ENCODE measurements around the gene ST3GAL3. TPM values are rescaled to one million over a fixed set of nuclear protein-coding genes. Genes with fewer than 3 reads are reported as not detected.

ST3GAL3 gene
- polyA plus RNA-seq, 2 donors: 3.6 to 4.5 TPM

- WGBS, 2 donors: 74 to 82% methylated on average over 11 of the region's 11 CpGs
- Histone ChIP-seq H3K4me1 (ENCODE audit: control insufficient read depth in 2 of 2, insufficient read depth in 2 of 2, low read length in 1 of 2) (peaks cover 0 to 11% of the 10 kb centered on the region in 2 donors), H3K4me3 (ENCODE audit: low read depth in 1 of 2, low read length in 2 of 2) (no peak overlapping the region), H3K27ac (ENCODE audit: low read depth in 2 of 2, low read length in 1 of 2) (peak overlapping the region; percentile 34 to 51), H3K36me3 (ENCODE audit: control insufficient read depth in 2 of 2, insufficient read depth in 2 of 2, low read length in 1 of 2) (no peaks in the 10 kb centered on the region), H3K27me3 (ENCODE audit: control insufficient read depth in 1 of 2, insufficient read depth in 2 of 2, low read length in 2 of 2) (no peaks in the 10 kb centered on the region), H3K9me3 (ENCODE audit: control insufficient read depth in 2 of 2, insufficient read depth in 1 of 2, low read depth in 1 of 2, low read length in 1 of 2) (no peaks in the 10 kb centered on the region)
These were observed 128.0 kb downstream of the ST3GAL3 start for GRCh38 chr1:43835082-43836021.

- peaks cover 0 to 11% of the 10 kb centered on the region in 2 donors for H3K4me1 ChIP-seq (ENCODE audit: control insufficient read depth in 2 of 2, insufficient read depth in 2 of 2, low read length in 1 of 2)
- no peaks in the 10 kb centered on the region for H3K27me3 ChIP-seq (ENCODE audit: control insufficient read depth in 1 of 2, insufficient read depth in 2 of 2, low read length in 2 of 2)
- no peaks in the 10 kb centered on the region for H3K36me3 ChIP-seq (ENCODE audit: control insufficient read depth in 2 of 2, insufficient read depth in 2 of 2, low read length in 1 of 2)
- 26 to 36% methylated on average over 6 of the region's 6 CpGs for whole genome bisulfite sequencing, 2 donors
- peak overlapping the region in 1 of 2 donors; percentile 15 for H3K27ac ChIP-seq (ENCODE audit: low read depth in 2 of 2, low read length in 1 of 2)
- H3K4me3 ChIP-seq (ENCODE audit: low read depth in 1 of 2, low read length in 2 of 2): no peak overlapping the region
- no peaks in the 10 kb centered on the region for H3K9me3 ChIP-seq (ENCODE audit: control insufficient read depth in 2 of 2, insufficient read depth in 1 of 2, low read depth in 1 of 2, low read length in 1 of 2)
These were observed 129.1 kb downstream of the ST3GAL3 start for GRCh38 chr1:43836267-43836951.

- Histone ChIP-seq H3K27me3 (ENCODE audit: control insufficient read depth in 1 of 2, insufficient read depth in 2 of 2, low read length in 2 of 2) (no peaks in the 10 kb centered on the region), H3K4me3 (ENCODE audit: low read depth in 1 of 2, low read length in 2 of 2) (no peak overlapping the region), H3K36me3 (ENCODE audit: control insufficient read depth in 2 of 2, insufficient read depth in 2 of 2, low read length in 1 of 2) (no peaks in the 10 kb centered on the region), H3K9me3 (ENCODE audit: control insufficient read depth in 2 of 2, insufficient read depth in 1 of 2, low read depth in 1 of 2, low read length in 1 of 2) (no peaks in the 10 kb centered on the region), H3K4me1 (ENCODE audit: control insufficient read depth in 2 of 2, insufficient read depth in 2 of 2, low read length in 1 of 2) (peaks cover 0 to 11% of the 10 kb centered on the region in 2 donors), H3K27ac (ENCODE audit: low read depth in 2 of 2, low read length in 1 of 2) (peak overlapping the region in 1 of 2 donors; percentile 58)
- 66 to 71% methylated on average over 5 of the region's 5 CpGs for WGBS, 2 donors
These were observed 131.7 kb downstream of the ST3GAL3 start for GRCh38 chr1:43839056-43839455.

- H3K4me1 ChIP-seq (ENCODE audit: control insufficient read depth in 2 of 2, insufficient read depth in 2 of 2, low read length in 1 of 2): peaks cover 0 to 2% of the 10 kb centered on the region in 2 donors
These were observed 134.2 kb downstream of the ST3GAL3 start for GRCh38 chr1:43841321-43842174.

GRCh38 chr1:43842175-43842498, 134.8 kb downstream of the ST3GAL3 start:
- 99 to 100% methylated on average over 2 of the region's 2 CpGs for WGBS, 2 donors
- Histone ChIP-seq H3K27me3 (ENCODE audit: control insufficient read depth in 1 of 2, insufficient read depth in 2 of 2, low read length in 2 of 2) (no peaks in the 10 kb centered on the region), H3K4me1 (ENCODE audit: control insufficient read depth in 2 of 2, insufficient read depth in 2 of 2, low read length in 1 of 2) (no peaks in the 10 kb centered on the region), H3K9me3 (ENCODE audit: control insufficient read depth in 2 of 2, insufficient read depth in 1 of 2, low read depth in 1 of 2, low read length in 1 of 2) (no peaks in the 10 kb centered on the region), H3K27ac (ENCODE audit: low read depth in 2 of 2, low read length in 1 of 2) (no peak overlapping the region), H3K36me3 (ENCODE audit: control insufficient read depth in 2 of 2, insufficient read depth in 2 of 2, low read length in 1 of 2) (no peaks in the 10 kb centered on the region), H3K4me3 (ENCODE audit: low read depth in 1 of 2, low read length in 2 of 2) (no peak overlapping the region)

More at GRCh38 chr1:43841321-43842174, 134.2 kb downstream of the ST3GAL3 start:
- Histone ChIP-seq H3K4me3 (ENCODE audit: low read depth in 1 of 2, low read length in 2 of 2) (no peak overlapping the region), H3K9me3 (ENCODE audit: control insufficient read depth in 2 of 2, insufficient read depth in 1 of 2, low read depth in 1 of 2, low read length in 1 of 2) (no peaks in the 10 kb centered on the region), H3K27ac (ENCODE audit: low read depth in 2 of 2, low read length in 1 of 2) (no peak overlapping the region), H3K36me3 (ENCODE audit: control insufficient read depth in 2 of 2, insufficient read depth in 2 of 2, low read length in 1 of 2) (no peaks in the 10 kb centered on the region), H3K27me3 (ENCODE audit: control insufficient read depth in 1 of 2, insufficient read depth in 2 of 2, low read length in 2 of 2) (no peaks in the 10 kb centered on the region)
- WGBS, 2 donors: 73 to 93% methylated on average over 1 of the region's 1 CpG

- WGBS, 2 donors: 84 to 91% methylated on average over 5 of the region's 5 CpGs
These were observed 136.3 kb downstream of the ST3GAL3 start for GRCh38 chr1:43843684-43844083.

GRCh38 chr1:43844114-43844513, 136.8 kb downstream of the ST3GAL3 start:
- H3K27me3 ChIP-seq (ENCODE audit: control insufficient read depth in 1 of 2, insufficient read depth in 2 of 2, low read length in 2 of 2): no peaks in the 10 kb centered on the region
- 85 to 90% methylated on average over 1 of the region's 1 CpG for WGBS, 2 donors
- no peak overlapping the region for H3K27ac ChIP-seq (ENCODE audit: low read depth in 2 of 2, low read length in 1 of 2)
- no peak overlapping the region for H3K4me3 ChIP-seq (ENCODE audit: low read depth in 1 of 2, low read length in 2 of 2)
- H3K9me3 ChIP-seq (ENCODE audit: control insufficient read depth in 2 of 2, insufficient read depth in 1 of 2, low read depth in 1 of 2, low read length in 1 of 2): no peaks in the 10 kb centered on the region
- H3K4me1 ChIP-seq (ENCODE audit: control insufficient read depth in 2 of 2, insufficient read depth in 2 of 2, low read length in 1 of 2): no peaks in the 10 kb centered on the region
- no peaks in the 10 kb centered on the region for H3K36me3 ChIP-seq (ENCODE audit: control insufficient read depth in 2 of 2, insufficient read depth in 2 of 2, low read length in 1 of 2)

More at GRCh38 chr1:43843684-43844083, 136.3 kb downstream of the ST3GAL3 start:
- H3K4me1 ChIP-seq (ENCODE audit: control insufficient read depth in 2 of 2, insufficient read depth in 2 of 2, low read length in 1 of 2): no peaks in the 10 kb centered on the region
- no peak overlapping the region for H3K4me3 ChIP-seq (ENCODE audit: low read depth in 1 of 2, low read length in 2 of 2)
- no peaks in the 10 kb centered on the region for H3K27me3 ChIP-seq (ENCODE audit: control insufficient read depth in 1 of 2, insufficient read depth in 2 of 2, low read length in 2 of 2)
- H3K36me3 ChIP-seq (ENCODE audit: control insufficient read depth in 2 of 2, insufficient read depth in 2 of 2, low read length in 1 of 2): no peaks in the 10 kb centered on the region
- H3K27ac ChIP-seq (ENCODE audit: low read depth in 2 of 2, low read length in 1 of 2): no peak overlapping the region
- H3K9me3 ChIP-seq (ENCODE audit: control insufficient read depth in 2 of 2, insufficient read depth in 1 of 2, low read depth in 1 of 2, low read length in 1 of 2): no peaks in the 10 kb centered on the region

GRCh38 chr1:43847290-43847689, 140.0 kb downstream of the ST3GAL3 start:
- Histone ChIP-seq H3K9me3 (ENCODE audit: control insufficient read depth in 2 of 2, insufficient read depth in 1 of 2, low read depth in 1 of 2, low read length in 1 of 2) (no peaks in the 10 kb centered on the region), H3K4me3 (ENCODE audit: low read depth in 1 of 2, low read length in 2 of 2) (no peak overlapping the region), H3K27ac (ENCODE audit: low read depth in 2 of 2, low read length in 1 of 2) (no peak overlapping the region), H3K36me3 (ENCODE audit: control insufficient read depth in 2 of 2, insufficient read depth in 2 of 2, low read length in 1 of 2) (no peaks in the 10 kb centered on the region), H3K4me1 (ENCODE audit: control insufficient read depth in 2 of 2, insufficient read depth in 2 of 2, low read length in 1 of 2) (no peaks in the 10 kb centered on the region), H3K27me3 (ENCODE audit: control insufficient read depth in 1 of 2, insufficient read depth in 2 of 2, low read length in 2 of 2) (no peaks in the 10 kb centered on the region)
- 60% methylated on average over 1 of the region's 1 CpG for WGBS, 2 donors

- Histone ChIP-seq H3K27me3 (ENCODE audit: control insufficient read depth in 1 of 2, insufficient read depth in 2 of 2, low read length in 2 of 2) (no peaks in the 10 kb centered on the region), H3K4me3 (ENCODE audit: low read depth in 1 of 2, low read length in 2 of 2) (no peak overlapping the region), H3K9me3 (ENCODE audit: control insufficient read depth in 2 of 2, insufficient read depth in 1 of 2, low read depth in 1 of 2, low read length in 1 of 2) (no peaks in the 10 kb centered on the region), H3K36me3 (ENCODE audit: control insufficient read depth in 2 of 2, insufficient read depth in 2 of 2, low read length in 1 of 2) (no peaks in the 10 kb centered on the region), H3K27ac (ENCODE audit: low read depth in 2 of 2, low read length in 1 of 2) (no peak overlapping the region), H3K4me1 (ENCODE audit: control insufficient read depth in 2 of 2, insufficient read depth in 2 of 2, low read length in 1 of 2) (peaks cover 0 to under 1% of the 10 kb centered on the region in 2 donors)
- 87 to 90% methylated on average over 4 of the region's 4 CpGs for WGBS, 2 donors
These were observed 140.5 kb downstream of the ST3GAL3 start for GRCh38 chr1:43847882-43848281.
